ENCODE results near the gene HERC2. TPM values are rescaled to one million over a fixed set of nuclear protein-coding genes. Genes with fewer than 3 reads are reported as not detected.

Gene HERC2
- total and polyA plus RNA-seq, 2 of the 4 experiments (the other 2 are of a cell fraction): 20.8 to 28.9 TPM

GRCh38 chr15:28101983-28102441 is 220.0 kb downstream of the HERC2 start:
- no peak overlapping the region for H4K91ac ChIP-seq (ENCODE audit: insufficient read depth, low read depth, low read length)
- no peak overlapping the region for H4K8ac ChIP-seq (ENCODE audit: low read depth in 2 of 2, low read length in 2 of 2)
- H2AK5ac ChIP-seq (ENCODE audit: low read depth, low read length): no peak overlapping the region
- peaks cover 2% of the 10 kb centered on the region; the same call in 1 of the 2 replicates for H3K9me1 ChIP-seq (ENCODE audit: insufficient read depth, low read length)
- POLR2A ChIA-PET (ENCODE audit: unreplicated experiment): no interaction called here
- in situ Hi-C loops (cut with MboI; ENCODE audit: low sequenced_read_pairs): loop anchor here (25.0 kb wide), 1 partner anchor 1215 kb away; no protein-coding TSS in a partner anchor
- H2BK5ac ChIP-seq (ENCODE audit: low read depth, low read length, poor library complexity, severe bottlenecking): no peak overlapping the region
- H2BK20ac ChIP-seq (ENCODE audit: low read depth, low read length): no peak overlapping the region
- H3K79me1 ChIP-seq (ENCODE audit: low read depth in 1 of 2, low read length in 2 of 2): no peaks in the 10 kb centered on the region
- CTCF ChIA-PET: no interaction called here
- H3K9me3 ChIP-seq (ENCODE audit: control insufficient read depth, insufficient read depth, low read length): no peaks in the 10 kb centered on the region
- no peaks in the 10 kb centered on the region for H3K36me3 ChIP-seq (ENCODE audit: control insufficient read depth, insufficient read depth, low read length)
- no peak for TF ChIP-seq MXI1 (IDR thresholded peaks at IDR 0.05; ENCODE audit: borderline replicate concordance, low read depth, low read length)
- no peak for TF ChIP-seq CHD1 (IDR thresholded peaks at IDR 0.05; ENCODE audit: low read depth, low read length)
- TF ChIP-seq USF2 (IDR thresholded peaks at IDR 0.05; ENCODE audit: low read depth, low read length): no peak
- TF ChIP-seq CEBPB (IDR thresholded peaks at IDR 0.05; ENCODE audit: low read depth, low read length): no peak
- TF ChIP-seq RFX5 (IDR thresholded peaks at IDR 0.05; ENCODE audit: low read depth, low read length): no peak
- no peak overlapping the region for H3K27ac ChIP-seq (ENCODE audit: insufficient read depth, low read length)
- no peak overlapping the region for H3K23ac ChIP-seq (ENCODE audit: low read depth, low read length)
- H2AFZ ChIP-seq (replicated peaks; ENCODE audit: low read length, poor library complexity): no peak overlapping the region
- H3K14ac ChIP-seq (replicated peaks; ENCODE audit: low read depth, low read length): no peak overlapping the region
- H3K4me1 ChIP-seq (ENCODE audit: control insufficient read depth, insufficient read depth, low read length): peaks cover 2% of the 10 kb centered on the region; the same call in 1 of the 2 replicates
- 74% methylated on average over 3 of the region's 10 CpGs; no CpG with 5 or more reads in 1 of the 2 experiments for WGBS, 2 experiments (ENCODE audit: extremely low coverage in 2 of 2, insufficient read length in 1 of 2)
- DNase-seq: no peak
- no peak overlapping the region for H3K4me3 ChIP-seq (ENCODE audit: insufficient read depth, low read depth, low read length)
- no peak overlapping the region for H3K4ac ChIP-seq (ENCODE audit: low read depth, low read length)
- peaks cover 45% of the 10 kb centered on the region for H3K27me3 ChIP-seq (ENCODE audit: control insufficient read depth, insufficient read depth, low read length)
- no peak overlapping the region for H3K4me2 ChIP-seq (ENCODE audit: low read depth, low read length)
- no peaks in the 10 kb centered on the region; the same call in 1 of the 2 replicates for H4K20me1 ChIP-seq (ENCODE audit: insufficient read depth, low read length)
- no peak overlapping the region for H4K5ac ChIP-seq (ENCODE audit: low read depth, low read length)
- no TSS peak for BruUV-seq (replicated peaks)
- no peak overlapping the region for H2BK15ac ChIP-seq (ENCODE audit: low read depth, low read length)
- intact Hi-C loops (cut with micrococcal nuclease): no loop called here
- H3K9ac ChIP-seq (ENCODE audit: low read depth, low read length): no peak overlapping the region
- dilution Hi-C loops (cut with HindIII; ENCODE audit: low sequenced_read_pairs, unreplicated experiment): no loop called here
- H3K56ac ChIP-seq (ENCODE audit: extremely low read depth, insufficient read depth, low read length): no peak overlapping the region
- H2BK120ac ChIP-seq (ENCODE audit: low read depth, low read length): no peak overlapping the region
- no peak overlapping the region for H2AK9ac ChIP-seq (replicated peaks; ENCODE audit: low read depth, low read length, poor library complexity)
- no peak overlapping the region for H3K18ac ChIP-seq (ENCODE audit: low read depth, low read length)
- ATAC-seq (ENCODE audit: low read depth): no peak
